Uterus (tissue), 4 donors: Measurements from ENCODE around the gene PLEKHA4. TPM values are rescaled to one million over a fixed set of nuclear protein-coding genes. Genes with fewer than 3 reads are reported as not detected.
"Not testable (repeated sequence)": the region's sequence is repeated elsewhere in the genome, so short reads cannot be mapped to it uniquely, and the experiment has no call there.

ENCODE experiments used
- DNase-seq, 2 donors: peaks; one replicate each; pipeline ENCODE4 v3.0.0-alpha.2; 2019 to 2020
- H3K27ac ChIP-seq, 2 donors: fragments of 200-600 bp; sonication (generic); 1 replicate in 1 of 2; 2 replicates in 1 of 2; pipeline ENCODE4 v1.5.1; 2016 to 2018
- H3K27me3 ChIP-seq, 2 donors: fragments of 200-600 bp; sonication (generic); one replicate each; pipeline ENCODE4 v1.5.1; 2018 to 2019; ENCODE audit warnings: control low read depth in 1 of 2
- H3K36me3 ChIP-seq, 2 donors: fragments of 200-600 bp; sonication (generic); one replicate each; pipeline ENCODE4 v1.5.1; 2019; ENCODE audit warnings: control low read depth in 1 of 2
- H3K4me1 ChIP-seq, 2 donors: fragments of 200-600 bp; sonication (generic); one replicate each; pipeline ENCODE4 v1.5.1; 2018 to 2019; ENCODE audit warnings: control low read depth in 1 of 2
- H3K4me3 ChIP-seq, 2 donors: fragments of 200-600 bp; sonication (generic); 1 replicate in 1 of 2; 2 replicates in 1 of 2; pipeline ENCODE4 v1.5.1; 2018 to 2019; ENCODE audit warnings: mild to moderate bottlenecking in 1 of 2
- H3K9me3 ChIP-seq, 2 donors: fragments of 200-600 bp; sonication (generic); one replicate each; pipeline ENCODE4 v1.5.1; 2019; ENCODE audit warnings: control low read depth in 1 of 2
- POLR2A ChIP-seq, 2 donors: fragments of 450-650 bp; IDR thresholded peaks; one replicate each; pipeline ENCODE4 v1.6.1; 2016; ENCODE audit warnings: antibody characterized with exemption in 2 of 2, mild to moderate bottlenecking in 1 of 2, moderate library complexity in 1 of 2
- intact Hi-C: fragments of 100-400 bp; cut with DNase I; formaldehyde crosslinking; loops from one replicate; pipeline ENCODE4 v1.15.1; 2023; ENCODE audit warnings: low total_unique reads
- total RNA-seq, 4 donors: library from RNA; depleted of rRNA in 3 of 4; stranded (reverse); fragments of >200 nt in 3 of 4; gene quantifications; one replicate each; pipeline versions ENCODE4 v1.1.0 to v1.2.4, GENCODE V29; 2014 to 2023
- TF ChIP-seq, protein P1 (sequence below), 4 experiments: fragments of 200-600 bp in 2 of 4; fragments of 450-650 bp in 2 of 4; sonication (generic) in 2 of 4; IDR thresholded peaks; one replicate each; pipeline ENCODE4 v1.5.1; 2016 to 2019; ENCODE audit warnings: antibody characterized with exemption in 4 of 4, mild to moderate bottlenecking in 2 of 4, moderate library complexity in 1 of 4
- donor health status: DM: yes; HTN: yes; CAD: no.

The PLEKHA4 gene
- total RNA-seq, 4 donors from 2014 or later = 1.3 to 60.4 (median 10.4) TPM

DNA sequence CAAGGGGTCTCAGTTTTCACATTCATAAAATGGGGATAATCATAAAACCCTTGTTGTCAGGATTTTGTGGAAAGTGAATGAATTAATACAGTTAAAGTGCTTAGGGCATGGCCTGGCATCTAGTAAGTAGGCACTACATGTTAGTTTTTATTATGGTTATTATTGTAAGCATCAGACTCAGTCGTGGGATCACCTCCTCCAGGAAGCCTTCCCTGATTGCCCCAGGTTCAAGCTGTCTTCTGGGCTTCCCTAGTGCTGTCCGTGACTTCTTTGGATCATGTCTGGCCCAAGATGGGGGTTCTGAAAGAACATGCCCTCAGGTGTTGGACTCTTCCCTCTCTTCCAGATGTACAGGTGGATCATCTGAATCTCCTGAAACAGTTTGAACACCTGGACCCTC is 42.4 kb upstream of the PLEKHA4 start:
- no peaks in the 10 kb centered on the region for H3K36me3 ChIP-seq
- H3K27me3 ChIP-seq = no peaks in the 10 kb centered on the region
- intact Hi-C loops = no loop called here
- no peaks in the 10 kb centered on the region for H3K9me3 ChIP-seq
- DNase-seq = no peak
- H3K4me3 ChIP-seq = no peak overlapping the region
- H3K27ac ChIP-seq = no peak overlapping the region
- TF ChIP-seq, protein P1, sequence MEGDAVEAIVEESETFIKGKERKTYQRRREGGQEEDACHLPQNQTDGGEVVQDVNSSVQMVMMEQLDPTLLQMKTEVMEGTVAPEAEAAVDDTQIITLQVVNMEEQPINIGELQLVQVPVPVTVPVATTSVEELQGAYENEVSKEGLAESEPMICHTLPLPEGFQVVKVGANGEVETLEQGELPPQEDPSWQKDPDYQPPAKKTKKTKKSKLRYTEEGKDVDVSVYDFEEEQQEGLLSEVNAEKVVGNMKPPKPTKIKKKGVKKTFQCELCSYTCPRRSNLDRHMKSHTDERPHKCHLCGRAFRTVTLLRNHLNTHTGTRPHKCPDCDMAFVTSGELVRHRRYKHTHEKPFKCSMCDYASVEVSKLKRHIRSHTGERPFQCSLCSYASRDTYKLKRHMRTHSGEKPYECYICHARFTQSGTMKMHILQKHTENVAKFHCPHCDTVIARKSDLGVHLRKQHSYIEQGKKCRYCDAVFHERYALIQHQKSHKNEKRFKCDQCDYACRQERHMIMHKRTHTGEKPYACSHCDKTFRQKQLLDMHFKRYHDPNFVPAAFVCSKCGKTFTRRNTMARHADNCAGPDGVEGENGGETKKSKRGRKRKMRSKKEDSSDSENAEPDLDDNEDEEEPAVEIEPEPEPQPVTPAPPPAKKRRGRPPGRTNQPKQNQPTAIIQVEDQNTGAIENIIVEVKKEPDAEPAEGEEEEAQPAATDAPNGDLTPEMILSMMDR (IDR thresholded peaks at IDR 0.05) = no peak
- no peak for TF ChIP-seq POLR2A (IDR thresholded peaks at IDR 0.05)
- H3K4me1 ChIP-seq = no peaks in the 10 kb centered on the region

DNA sequence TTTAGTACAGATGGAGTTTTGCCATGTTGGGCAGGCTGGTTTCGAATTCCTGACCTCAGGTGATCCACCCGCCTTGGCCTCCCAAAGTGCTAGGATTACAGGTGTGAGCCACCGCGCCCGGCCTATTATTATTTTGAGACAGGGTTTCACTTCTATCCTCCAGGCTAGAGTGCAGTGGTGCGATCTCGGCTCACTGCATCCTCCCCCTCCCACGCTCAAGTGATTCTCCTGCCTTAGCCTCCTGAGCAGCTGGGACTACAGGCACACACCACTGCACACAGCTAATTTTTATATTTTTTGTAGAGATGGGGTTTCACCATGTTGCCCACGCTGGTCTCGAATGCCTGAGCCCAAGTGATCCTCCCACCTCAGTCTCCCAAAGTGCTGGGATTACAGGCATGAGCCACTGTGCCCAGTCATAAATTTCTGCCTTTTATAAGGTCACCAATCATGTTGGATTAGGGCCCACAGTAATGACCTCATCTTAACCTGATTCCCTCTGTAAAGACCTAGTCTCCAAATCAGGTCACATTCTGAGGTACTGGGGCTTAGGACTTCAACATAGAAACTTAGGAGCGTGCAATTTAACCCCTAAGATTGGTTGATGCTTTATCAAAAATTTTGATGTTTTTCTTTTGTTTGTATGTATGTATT is 41.1 kb upstream of the PLEKHA4 start:
- H3K4me3 ChIP-seq, intact Hi-C loops, H3K27me3 ChIP-seq, H3K9me3 ChIP-seq, DNase-seq, H3K4me1 ChIP-seq, H3K36me3 ChIP-seq: not testable (repeated sequence)
- H3K27ac ChIP-seq = peak overlapping the region; percentile 30 to 63

DNA sequence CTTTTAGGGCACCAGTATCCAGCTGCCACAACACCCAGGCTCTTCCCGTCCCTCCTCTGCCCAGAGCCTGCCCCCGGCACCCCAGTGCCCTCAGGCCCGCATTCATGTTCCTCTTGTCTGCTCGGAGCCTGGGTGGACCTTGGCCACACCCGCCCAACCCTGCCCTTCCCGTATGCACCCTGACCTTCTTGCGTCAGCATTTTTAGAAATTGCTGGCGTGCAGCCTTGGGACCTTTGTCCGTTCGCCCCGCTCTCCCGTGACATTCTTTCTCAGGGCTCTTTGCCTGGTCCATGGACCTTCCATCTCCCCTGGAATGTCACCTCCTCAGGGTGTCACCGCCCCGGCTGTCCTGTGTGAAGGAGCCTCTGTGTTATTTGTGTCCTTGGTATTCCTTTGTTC is 39.3 kb upstream of the PLEKHA4 start:
- Histone ChIP-seq H3K36me3 (no peaks in the 10 kb centered on the region), H3K4me1 (no peaks in the 10 kb centered on the region), H3K4me3 (no peak overlapping the region), H3K9me3 (no peaks in the 10 kb centered on the region), H3K27me3 (no peaks in the 10 kb centered on the region), H3K27ac (peak overlapping the region in 1 of 2 donors; percentile 43)
- TF ChIP-seq, protein P1 (IDR thresholded peaks at IDR 0.05) = no peak
- no peak for TF ChIP-seq POLR2A (IDR thresholded peaks at IDR 0.05)
- no peak for DNase-seq
- intact Hi-C loops = no loop called here

DNA sequence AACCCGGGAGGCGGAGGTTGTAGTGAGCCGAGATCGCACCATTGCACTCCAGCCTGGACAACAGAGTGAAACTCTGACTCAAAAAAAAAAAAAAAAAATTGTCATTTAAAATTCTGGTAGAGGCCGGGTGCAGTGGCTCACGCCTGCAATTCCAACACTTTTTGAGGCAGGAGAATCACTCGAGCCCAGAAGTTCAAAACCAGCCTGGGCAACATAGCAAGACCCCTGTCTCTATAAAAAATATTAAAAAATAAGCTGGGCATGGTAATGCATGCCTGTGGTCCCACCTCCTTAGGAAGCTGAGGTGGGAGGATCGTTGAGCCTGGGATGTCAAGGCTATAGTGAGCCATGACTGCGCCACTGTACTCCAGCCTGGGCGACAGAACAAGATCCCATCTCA is 37.9 kb upstream of the PLEKHA4 start:
- no peak overlapping the region for H3K4me3 ChIP-seq
- H3K9me3 ChIP-seq = no peaks in the 10 kb centered on the region
- no peaks in the 10 kb centered on the region for H3K27me3 ChIP-seq
- peaks cover 0 to 8% of the 10 kb centered on the region in 2 donors for H3K4me1 ChIP-seq
- TF ChIP-seq POLR2A (IDR thresholded peaks at IDR 0.05) = no peak
- TF ChIP-seq, protein P1 (IDR thresholded peaks at IDR 0.05) = no peak
- no peak overlapping the region for H3K27ac ChIP-seq
- intact Hi-C loops = no loop called here
- no peaks in the 10 kb centered on the region for H3K36me3 ChIP-seq
- DNase-seq = no peak

DNA sequence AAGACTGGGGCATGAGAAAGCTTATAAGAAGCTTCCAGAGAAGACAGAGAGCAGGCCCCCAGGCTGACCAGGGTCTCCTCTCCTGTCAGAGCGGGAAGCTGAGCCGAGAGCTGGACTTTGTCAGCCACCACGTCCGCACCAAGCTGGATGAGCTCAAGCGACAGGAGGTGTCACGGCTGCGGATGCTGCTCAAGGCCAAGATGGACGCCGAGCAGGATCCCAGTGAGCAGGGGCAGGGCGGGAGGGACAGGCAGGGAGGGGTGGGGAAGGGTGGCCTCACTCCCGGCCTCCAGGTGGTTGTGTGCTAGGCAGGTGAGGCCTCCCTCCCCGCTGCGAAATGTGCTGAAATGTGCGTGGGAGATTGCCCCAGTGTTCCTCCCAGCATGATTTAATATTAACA is 37.2 kb upstream of the PLEKHA4 start:
- H3K27ac ChIP-seq = no peak overlapping the region
- H3K4me1 ChIP-seq = peaks cover 0 to 9% of the 10 kb centered on the region in 2 donors
- H3K27me3 ChIP-seq = no peaks in the 10 kb centered on the region
- TF ChIP-seq, protein P1 (IDR thresholded peaks at IDR 0.05) = no peak
- no peak for TF ChIP-seq POLR2A (IDR thresholded peaks at IDR 0.05)
- H3K4me3 ChIP-seq = no peak overlapping the region
- no peaks in the 10 kb centered on the region for H3K9me3 ChIP-seq
- intact Hi-C loops = no loop called here
- H3K36me3 ChIP-seq = no peaks in the 10 kb centered on the region
- no peak for DNase-seq

DNA sequence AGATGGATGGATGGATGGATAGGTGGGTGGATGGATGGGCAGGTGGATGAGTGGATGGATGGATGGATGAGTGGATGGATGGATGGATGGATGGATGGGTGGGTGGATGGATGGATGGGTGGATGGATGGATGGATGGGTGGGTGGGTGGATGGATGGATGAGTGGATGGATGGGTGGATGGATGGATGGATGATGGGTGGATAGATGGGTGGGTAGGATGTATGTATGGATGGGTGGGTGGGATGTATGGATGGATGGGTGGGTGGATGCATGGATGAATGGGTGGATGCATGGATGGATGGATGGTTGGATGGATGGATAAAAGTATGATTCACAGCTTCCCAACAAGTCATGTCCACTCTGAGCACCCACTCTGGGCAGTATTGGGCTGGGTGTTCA is 35.4 kb upstream of the PLEKHA4 start:
- H3K4me3 ChIP-seq, H3K27ac ChIP-seq, H3K27me3 ChIP-seq, H3K4me1 ChIP-seq, H3K9me3 ChIP-seq, intact Hi-C loops, H3K36me3 ChIP-seq, DNase-seq: not testable (repeated sequence)

DNA sequence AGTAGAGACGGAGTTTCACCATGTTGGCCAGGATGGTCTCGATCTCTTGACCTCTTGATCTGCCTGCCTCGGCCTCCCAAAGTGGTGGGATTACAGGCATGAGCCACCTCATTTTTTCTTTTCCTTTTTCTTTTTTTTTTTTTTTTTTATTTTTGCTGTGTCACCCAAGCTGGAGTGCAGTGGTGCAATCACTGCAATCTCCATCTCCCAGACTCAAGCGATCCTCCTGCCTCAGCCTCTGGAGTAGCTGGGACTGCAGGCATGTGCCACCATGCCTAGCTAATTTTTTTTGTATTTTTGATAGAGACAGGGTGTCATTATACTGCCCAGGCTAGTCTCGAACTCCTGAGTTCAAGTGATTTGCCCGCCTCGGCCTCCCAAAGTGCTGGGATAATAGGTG is 33.9 kb upstream of the PLEKHA4 start:
- H3K27ac ChIP-seq, intact Hi-C loops, H3K27me3 ChIP-seq, DNase-seq, H3K4me3 ChIP-seq, H3K9me3 ChIP-seq, H3K36me3 ChIP-seq, H3K4me1 ChIP-seq: not testable (repeated sequence)
